Head of caudate nucleus (tissue), 42 donors: ENCODE results near the gene MMP15.

Experiments used
- DNase-seq, 42 donors: peaks; one replicate each; pipeline versions ENCODE4 v3.0.0 to v3.0.0-alpha.2; 2020 to 2021; ENCODE audit warnings: mixed read lengths in 7 of 42
- intact Hi-C: fragments of 100-400 bp; cut with DNase I; formaldehyde crosslinking; loops from one replicate; pipeline ENCODE4 v1.15.0; 2022

Gene MMP15

GRCh38 chr16:58028541-58029070 lies 3.1 kb downstream of the MMP15 start:
- no peak for DNase-seq
- intact Hi-C loops: loop anchor here (10.0 kb wide), 1 partner anchor 166 kb away; the partner anchor contains the start of gene CSNK2A2

- intact Hi-C loops: loop anchor here (10.0 kb wide), 1 partner anchor 165 kb away; the partner anchor contains the start of gene CSNK2A2
- DNase-seq: no peak
These were observed 3.9 kb downstream of the MMP15 start for GRCh38 chr16:58029410-58029809.

GRCh38 chr16:58030136-58030840 lies 4.7 kb downstream of the MMP15 start:
- no peak for DNase-seq
- intact Hi-C loops: no loop called here

- DNase-seq: no peak
- intact Hi-C loops: no loop called here
These were observed 5.7 kb downstream of the MMP15 start for GRCh38 chr16:58031016-58031800.

- peak; percentile 24 to 81 (median 63) for DNase-seq
- intact Hi-C loops: no loop called here
These were observed 7.2 kb downstream of the MMP15 start for GRCh38 chr16:58032710-58033293.

- DNase-seq: no peak
- intact Hi-C loops: no loop called here
These were observed 8.7 kb downstream of the MMP15 start for GRCh38 chr16:58034128-58034685.

- no peak for DNase-seq
- intact Hi-C loops: no loop called here
These were observed 9.2 kb downstream of the MMP15 start for GRCh38 chr16:58034774-58035173.

- DNase-seq: no peak
- intact Hi-C loops: no loop called here
These were observed 10.0 kb downstream of the MMP15 start for GRCh38 chr16:58035356-58036170.

- DNase-seq: no peak
- intact Hi-C loops: no loop called here
These were observed 11.4 kb downstream of the MMP15 start for GRCh38 chr16:58036943-58037342.

GRCh38 chr16:58037365-58038057 lies 12.0 kb downstream of the MMP15 start:
- intact Hi-C loops: no loop called here
- no peak for DNase-seq

GRCh38 chr16:58038219-58038641 lies 12.7 kb downstream of the MMP15 start:
- intact Hi-C loops: no loop called here
- DNase-seq: no peak

- intact Hi-C loops: no loop called here
- no peak for DNase-seq
These were observed 14.4 kb downstream of the MMP15 start for GRCh38 chr16:58039829-58040495.

- intact Hi-C loops: no loop called here
- DNase-seq: no peak
These were observed 14.9 kb downstream of the MMP15 start for GRCh38 chr16:58040496-58040846.

- intact Hi-C loops: no loop called here
- no peak for DNase-seq
These were observed 15.5 kb downstream of the MMP15 start for GRCh38 chr16:58040945-58041627.

- intact Hi-C loops: no loop called here
These were observed 16.0 kb downstream of the MMP15 start for GRCh38 chr16:58041628-58041955.

GRCh38 chr16:58042001-58042885 lies 16.7 kb downstream of the MMP15 start:
- intact Hi-C loops: no loop called here
- no peak for DNase-seq

More at GRCh38 chr16:58041628-58041955, 16.0 kb downstream of the MMP15 start:
- no peak for DNase-seq
